H1 (cell line): ENCODE data around the gene F13B. TPM values are rescaled to one million over a fixed set of nuclear protein-coding genes. Genes with fewer than 3 reads are reported as not detected.
A peak's percentile ranks its signal among the peaks of the same experiment; 100 is the strongest.
"Not testable (repeated sequence)": the region's sequence is repeated elsewhere in the genome, so short reads cannot be mapped to it uniquely, and the experiment has no call there.

Source experiments
- CTCF ChIA-PET: fragments of 300-600 bp; sonication (Branson Sonifier 250); formaldehyde crosslinking; loops from one replicate; lab custom pipeline; 2021; ENCODE audit not compliant: partially characterized antibody; lab: Charles Lee
- POLR2A ChIA-PET: fragments of 300-600 bp; sonication (Branson Sonifier 250); formaldehyde crosslinking; loops from one replicate; lab custom pipeline; 2021; ENCODE audit warnings: inconsistent platforms; ENCODE audit not compliant: partially characterized antibody; lab: Charles Lee
- DNase-seq, 2 experiments: peaks; one replicate each; pipeline versions ENCODE4 v3.0.0 to v3.0.0-alpha.2; 2010 to 2022; ENCODE audit warnings: low spot score in 2 of 2, low read depth in 1 of 2, mixed read lengths in 1 of 2
- FAIRE-seq: peaks from 2 replicates; lab custom pipeline; 2011; peaks lifted over from hg19 to GRCh38; lab: Jason Lieb, UNC
- H2AFZ ChIP-seq: 2 replicates; pipeline ENCODE4 v1.8.1; 2012; ENCODE audit warnings: low read length, inconsistent platforms
- H2AK5ac ChIP-seq: 2 replicates; pipeline ENCODE4 v1.6.1; 2013; ENCODE audit warnings: low read depth, low read length
- H2BK120ac ChIP-seq: replicated peaks from 2 replicates; pipeline ENCODE3; 2013; ENCODE audit warnings: low read depth, low read length, inconsistent platforms
- H2BK12ac ChIP-seq: 2 replicates; pipeline ENCODE4 v1.6.1; 2013; ENCODE audit warnings: low read depth, low read length
- H2BK15ac ChIP-seq: 2 replicates; pipeline ENCODE4 v1.6.1; 2013; ENCODE audit warnings: low read length
- H2BK20ac ChIP-seq: 2 replicates; pipeline ENCODE4 v1.6.1; 2013; ENCODE audit warnings: low read length
- H2BK5ac ChIP-seq: 2 replicates; pipeline ENCODE4 v1.6.1; 2013; ENCODE audit warnings: low read depth, low read length
- H3K14ac ChIP-seq: 2 replicates; pipeline ENCODE4 v1.6.1; 2013; ENCODE audit warnings: inconsistent platforms; ENCODE audit not compliant: insufficient read length
- H3K18ac ChIP-seq: 2 replicates; pipeline ENCODE4 v1.6.1; 2013; ENCODE audit warnings: low read length; ENCODE audit errors: extremely low read depth
- H3K23ac ChIP-seq: 2 replicates; pipeline ENCODE4 v1.6.1; 2013; ENCODE audit warnings: inconsistent platforms; ENCODE audit not compliant: insufficient read length
- H3K23me2 ChIP-seq: 2 replicates; pipeline ENCODE4 v1.6.1; 2013; ENCODE audit warnings: low read depth, low read length
- H3K27ac ChIP-seq: 2 replicates; pipeline ENCODE4 v1.6.1; 2011; ENCODE audit warnings: low read depth, low read length, inconsistent platforms
- H3K27me3 ChIP-seq, 4 experiments: replicated peaks in 1 of 4; 1 replicate in 1 of 4; 2 replicates in 3 of 4; pipeline versions ENCODE4 v1.6.1 to v1.8.1; 2011 to 2013; ENCODE audit warnings: low read length in 3 of 4, mild to moderate bottlenecking in 3 of 4, inconsistent platforms in 2 of 4, mixed read lengths in 2 of 4, moderate library complexity in 1 of 4; ENCODE audit not compliant: control insufficient read depth in 3 of 4, insufficient read depth in 3 of 4; ENCODE audit errors: extremely low read depth in 1 of 4
- H3K36me3 ChIP-seq, 4 experiments: 2 replicates each; pipeline versions ENCODE4 v1.6.1 to v1.8.1; 2011 to 2013; ENCODE audit warnings: mild to moderate bottlenecking in 4 of 4, low read length in 3 of 4, moderate library complexity in 2 of 4, control low read depth in 1 of 4, inconsistent platforms in 1 of 4; ENCODE audit not compliant: insufficient read depth in 4 of 4, control insufficient read depth in 2 of 4
- H3K4ac ChIP-seq: replicated peaks from 2 replicates; pipeline ENCODE3; 2013; ENCODE audit warnings: low read length, low read depth, mixed read lengths, inconsistent platforms; ENCODE audit not compliant: insufficient read length
- H3K4me1 ChIP-seq, 4 experiments: replicated peaks in 1 of 4; 1 replicate in 1 of 4; 2 replicates in 3 of 4; pipeline versions ENCODE4 v1.6.1 to v1.8.1; 2011 to 2013; ENCODE audit warnings: low read length in 3 of 4, inconsistent platforms in 2 of 4, mixed read lengths in 1 of 4; ENCODE audit not compliant: insufficient read depth in 4 of 4, control insufficient read depth in 3 of 4
- H3K4me2 ChIP-seq, 2 experiments: 2 replicates each; pipeline versions ENCODE4 v1.6.1 to v1.8.1; 2011 to 2013; ENCODE audit warnings: low read depth in 2 of 2, low read length in 2 of 2, control low read depth in 1 of 2, inconsistent platforms in 1 of 2, mild to moderate bottlenecking in 1 of 2; ENCODE audit not compliant: insufficient read depth in 1 of 2
- H3K4me3 ChIP-seq, 4 experiments: fragments of 200-600, 300-600 bp in 1 of 4; sonication (generic), shearing (Covaris generic), sonication (Bioruptor Twin) in 1 of 4; 2 replicates each; pipeline versions ENCODE4 v1.5.1 to v1.8.1; 2011 to 2016; ENCODE audit warnings: low read length in 4 of 4, low read depth in 3 of 4, control low read depth in 2 of 4, inconsistent platforms in 2 of 4, mild to moderate bottlenecking in 2 of 4, mixed read lengths in 1 of 4, moderate library complexity in 1 of 4; ENCODE audit not compliant: insufficient read depth in 2 of 4; ENCODE audit errors: extremely low read depth in 1 of 4
- H3K56ac ChIP-seq: replicated peaks from 2 replicates; pipeline ENCODE3; 2013; ENCODE audit warnings: low read depth, mild to moderate bottlenecking, mixed read lengths, low read length, inconsistent platforms; ENCODE audit not compliant: insufficient read length
- H3K79me1 ChIP-seq: 2 replicates; pipeline ENCODE4 v1.6.1; 2013; ENCODE audit warnings: low read depth, low read length, control low read depth
- H3K79me2 ChIP-seq, 2 experiments: 2 replicates each; pipeline versions ENCODE4 v1.6.1 to v1.8.1; 2012 to 2013; ENCODE audit warnings: low read length in 2 of 2, mild to moderate bottlenecking in 2 of 2, inconsistent platforms in 1 of 2; ENCODE audit not compliant: insufficient read depth in 2 of 2, control insufficient read depth in 1 of 2
- H3K9ac ChIP-seq, 4 experiments: replicated peaks in 1 of 4; 1 replicate in 1 of 4; 2 replicates in 3 of 4; pipeline versions ENCODE4 v1.6.1 to v1.8.1; 2011 to 2013; ENCODE audit warnings: low read depth in 3 of 4, low read length in 3 of 4, control low read depth in 2 of 4, mild to moderate bottlenecking in 2 of 4, moderate library complexity in 2 of 4, inconsistent platforms in 1 of 4; ENCODE audit errors: extremely low read depth in 1 of 4
- H3K9me3 ChIP-seq, 2 experiments: 2 replicates each; pipeline versions ENCODE4 v1.6.1 to v1.8.1; 2012 to 2013; ENCODE audit warnings: mild to moderate bottlenecking in 2 of 2, moderate library complexity in 2 of 2, control low read depth in 1 of 2, inconsistent platforms in 1 of 2, low read depth in 1 of 2, low read length in 1 of 2, mixed read lengths in 1 of 2; ENCODE audit not compliant: insufficient read depth in 2 of 2
- H4K20me1 ChIP-seq, 2 experiments: replicated peaks in 1 of 2; 2 replicates each; pipeline versions ENCODE3 to v1.8.1; 2011 to 2013; ENCODE audit warnings: inconsistent platforms in 2 of 2, low read length in 2 of 2, mild to moderate bottlenecking in 1 of 2; ENCODE audit not compliant: insufficient read depth in 2 of 2, control insufficient read depth in 1 of 2
- H4K5ac ChIP-seq: 2 replicates; pipeline ENCODE4 v1.6.1; 2013; ENCODE audit warnings: low read length, low read depth, mixed read lengths, inconsistent platforms; ENCODE audit not compliant: insufficient read length
- H4K8ac ChIP-seq: 2 replicates; pipeline ENCODE4 v1.8.0; 2013; ENCODE audit warnings: mild to moderate bottlenecking, moderate library complexity, low read length, inconsistent platforms; ENCODE audit not compliant: insufficient read depth; ENCODE audit errors: extremely low read depth
- H4K91ac ChIP-seq: replicated peaks from 2 replicates; pipeline ENCODE3; 2013; ENCODE audit warnings: low read length, mixed read lengths, inconsistent platforms; ENCODE audit not compliant: insufficient read length
- ASH2L ChIP-seq: fragments of 200-600, 300-600 bp; sonication (generic); IDR thresholded peaks from one replicate; pipeline ENCODE4 v1.7.1; 2017; ENCODE audit warnings: low read length
- RBBP5 ChIP-seq: IDR thresholded peaks from 2 replicates; pipeline ENCODE4 v1.7.1; 2012; ENCODE audit warnings: low read depth, mild to moderate bottlenecking, inconsistent platforms, low read length, moderate library complexity, borderline replicate concordance
- SP1 ChIP-seq: IDR thresholded peaks from 2 replicates; pipeline ENCODE4 v1.6.1; 2011; ENCODE audit warnings: low read depth, low read length
- WGBS, 2 experiments: shearing (Covaris generic) in 1 of 2; methylation state at CpG; one replicate each; pipeline versions ENCODE4 v1.1.6 to v1.1.7; 2013 to 2015; ENCODE audit warnings: low lambda C conversion rate in 2 of 2, mixed read lengths in 2 of 2, inconsistent platforms in 1 of 2, low coverage in 1 of 2, missing lambda C conversion rate in 1 of 2; ENCODE audit not compliant: insufficient replicate concordance in 2 of 2, insufficient coverage in 1 of 2, insufficient read length in 1 of 2; ENCODE audit errors: extremely low coverage in 1 of 2, missing lambda C conversion rate in 1 of 2; 5-methylcytosine and 5-hydroxymethylcytosine counted together
- polyA plus RNA-seq, 7 experiments: library from polyadenylated mRNA; depleted of rRNA in 3 of 7; stranded (reverse) in 5 of 7; unstranded in 2 of 7; fragments of >200 nt in 5 of 7; fragments of 200-250 nt in 2 of 7; gene quantifications; 1 replicate in 5 of 7; 2 replicates in 1 of 7; 4 replicates in 1 of 7; pipeline versions ENCODE4 v1.2.1 to v1.2.3, GENCODE V29; 2011 to 2013; ENCODE audit warnings: missing spikeins in 2 of 7, mixed read lengths in 2 of 7
- total RNA-seq: library from RNA; stranded (reverse); fragmentation: NEBNext Ultra II Directional; extraction: Animal tissue kit (Norgen Biotek cat#: 25700); gene quantifications from 2 replicates; pipeline ENCODE4 v1.2.1, GENCODE V29; 2021
- TF ChIP-seq, protein P1 (sequence below): IDR thresholded peaks from 2 replicates; pipeline ENCODE4 v1.6.1; 2012; ENCODE audit warnings: inconsistent platforms

Gene F13B
- total and polyA plus RNA-seq, 2 of the 8 experiments (the other 6 are each of a cell fraction or from before 2014, with no cell fraction given) = not detected

GRCh38 chr1:196991919-196992651 is 75.0 kb downstream of the F13B start:
- WGBS, 2 experiments = 63% methylated on average over 11 of the region's 11 CpGs; no CpG with 5 or more reads in 1 of the 2 experiments

More at GRCh38 chr1:196991919-196992651, 75.0 kb downstream of the F13B start:
- Histone ChIP-seq H2AFZ (peak overlapping the region; percentile 99), H2BK12ac (0 out of 2 replicates have a peak overlapping the region, but pooled peaks have one; percentile 50), H3K4me3 (peak overlapping the region in 1 of 4 experiments; percentile 27; a peak in 1 of 8 replicates), H4K8ac (peak overlapping the region; percentile 35; the same call in 1 of the 2 replicates)
- H3K4me1 ChIP-seq, H3K79me1 ChIP-seq, H3K79me2 ChIP-seq, H3K14ac ChIP-seq, H2BK20ac ChIP-seq, H2BK15ac ChIP-seq, H2AK5ac ChIP-seq, H3K27ac ChIP-seq, H4K20me1 ChIP-seq: not testable (repeated sequence)
- peak; percentile 64 to 71 for DNase-seq
- TF ChIP-seq, protein P1, sequence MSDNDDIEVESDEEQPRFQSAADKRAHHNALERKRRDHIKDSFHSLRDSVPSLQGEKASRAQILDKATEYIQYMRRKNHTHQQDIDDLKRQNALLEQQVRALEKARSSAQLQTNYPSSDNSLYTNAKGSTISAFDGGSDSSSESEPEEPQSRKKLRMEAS = peak; percentile 40; the same call in 1 of the 2 replicates
- TF ChIP-seq SP1 = peak; percentile 73
- TF ChIP-seq RBBP5 = peak; percentile 69
- TF ChIP-seq ASH2L = peak; percentile 76
- TF ChIP-seq, all 59 proteins: peak for 4; not testable (repeated sequence) for 55
- not testable (repeated sequence) for H3K4ac ChIP-seq, H3K9ac ChIP-seq, H3K9me3 ChIP-seq, H3K36me3 ChIP-seq, H3K23ac ChIP-seq, H3K56ac ChIP-seq, H3K23me2 ChIP-seq, FAIRE-seq, H3K27me3 ChIP-seq, H2BK120ac ChIP-seq, H4K91ac ChIP-seq
- Histone ChIP-seq H2BK5ac (peak overlapping the region; percentile 60; the same call in 1 of the 2 replicates), H3K18ac (peak overlapping the region; percentile 51), H3K4me2 (peak overlapping the region; percentile 29 to 37), H4K5ac (peak overlapping the region; percentile 15)
- ChIA-PET CTCF (interaction anchor here (1.0 kb wide), 1 partner anchor 269 kb away, joined by 3 read pairs; no protein-coding TSS in a partner anchor), POLR2A (interaction anchor here (0.9 to 1.2 kb wide), 2 partner anchors 12 to 16 kb away, joined by 3 to 4 read pairs; no protein-coding TSS in a partner anchor)
